NCI-H128 (cell line): ENCODE measurements around the gene ZC3HAV1.
"Not testable (repeated sequence)": the region's sequence is repeated elsewhere in the genome, so short reads cannot be mapped to it uniquely, and the experiment has no call there.

Source experiments
- DNase-seq: peaks from one replicate; lab custom pipeline; 2025; ENCODE audit not compliant: unreplicated experiment; lab: John Stamatoyannopoulos, UW

The ZC3HAV1 gene

DNA sequence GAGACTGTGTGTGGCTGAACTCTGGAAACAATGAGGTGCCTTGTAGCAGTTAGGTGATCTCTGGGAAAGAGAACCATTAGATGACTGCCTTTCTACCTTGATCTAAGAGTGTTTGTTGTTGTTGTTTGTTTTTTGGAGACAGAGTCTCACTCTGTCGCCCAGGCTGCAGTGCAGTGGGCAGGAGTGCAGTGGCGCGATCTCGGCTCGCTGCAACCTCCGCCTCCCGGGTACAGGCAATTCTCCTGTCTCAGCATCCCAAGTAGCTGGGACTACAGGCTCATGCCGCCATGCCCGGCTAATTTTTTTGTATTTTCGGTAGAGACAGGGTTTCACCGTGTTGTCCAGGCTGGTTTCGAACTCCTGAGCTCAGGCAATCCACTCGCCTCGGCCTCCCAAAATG lies 54.9 kb downstream of the ZC3HAV1 start:
- DNase-seq, result not testable (repeated sequence)

- no peak for DNase-seq
These were observed 55.4 kb downstream of the ZC3HAV1 start for GRCh38 chr7:139054101-139054500.

DNA sequence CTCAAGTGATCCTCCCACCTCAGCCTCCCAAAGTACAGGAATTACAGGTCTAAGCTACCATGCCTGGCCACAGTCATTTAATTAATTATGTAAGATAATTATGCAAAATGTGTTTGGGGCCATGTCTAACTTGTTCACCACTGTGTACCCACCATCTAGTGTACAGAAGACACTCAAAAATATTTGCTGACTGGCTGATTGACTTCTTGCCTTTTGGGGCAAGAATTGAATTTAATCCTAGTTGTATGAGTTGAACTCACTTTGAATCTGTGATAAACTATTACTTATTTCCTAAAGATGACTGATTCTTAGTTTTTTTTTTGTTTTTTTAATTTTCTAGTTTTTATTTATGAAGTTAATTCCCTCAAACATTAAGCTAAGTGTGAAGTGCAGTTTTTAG lies 57.9 kb downstream of the ZC3HAV1 start:
- no peak for DNase-seq

- no peak for DNase-seq
These were observed 59.6 kb downstream of the ZC3HAV1 start for GRCh38 chr7:139049936-139050335.

DNA sequence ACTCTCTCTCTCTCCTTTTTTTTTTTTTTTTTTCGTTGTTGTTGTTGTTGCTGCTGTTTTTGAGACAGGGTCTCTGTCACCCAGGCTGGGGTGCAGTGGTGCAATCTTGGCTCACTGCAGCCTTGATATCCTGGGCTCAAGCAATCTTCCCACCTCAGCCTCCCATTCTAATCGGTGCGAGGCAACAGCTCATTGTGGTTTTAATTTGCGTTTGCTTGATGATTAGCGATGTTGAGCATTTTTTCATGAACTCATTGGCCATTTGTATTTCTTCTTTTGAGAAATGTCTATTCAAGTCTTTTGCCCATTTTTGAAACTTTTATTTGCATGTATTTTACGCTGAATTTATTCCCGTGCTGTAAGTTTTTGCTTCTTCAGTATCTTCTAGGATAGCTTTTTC lies 60.4 kb downstream of the ZC3HAV1 start:
- no peak for DNase-seq

DNA sequence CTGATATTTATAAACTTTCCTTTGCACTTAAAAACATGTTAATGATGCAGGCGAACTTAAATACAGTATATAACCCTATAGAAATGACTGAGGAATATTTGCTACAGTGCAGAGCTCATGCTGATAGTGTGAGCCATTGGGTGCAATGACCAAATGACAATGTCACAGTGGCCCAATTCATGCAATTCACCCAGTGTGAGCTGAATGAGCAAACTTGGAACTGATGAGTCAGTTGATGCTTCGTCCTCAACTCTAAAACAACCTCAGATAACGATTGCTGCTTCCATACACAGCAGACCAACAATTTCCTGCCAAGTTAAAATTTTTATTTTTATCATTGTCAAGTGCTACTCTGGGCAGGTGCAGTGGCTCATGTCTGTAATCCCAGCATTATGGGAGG lies 61.5 kb downstream of the ZC3HAV1 start:
- DNase-seq, result no peak

- DNase-seq, result no peak
These were observed 63.4 kb downstream of the ZC3HAV1 start for GRCh38 chr7:139046143-139046542.

DNA sequence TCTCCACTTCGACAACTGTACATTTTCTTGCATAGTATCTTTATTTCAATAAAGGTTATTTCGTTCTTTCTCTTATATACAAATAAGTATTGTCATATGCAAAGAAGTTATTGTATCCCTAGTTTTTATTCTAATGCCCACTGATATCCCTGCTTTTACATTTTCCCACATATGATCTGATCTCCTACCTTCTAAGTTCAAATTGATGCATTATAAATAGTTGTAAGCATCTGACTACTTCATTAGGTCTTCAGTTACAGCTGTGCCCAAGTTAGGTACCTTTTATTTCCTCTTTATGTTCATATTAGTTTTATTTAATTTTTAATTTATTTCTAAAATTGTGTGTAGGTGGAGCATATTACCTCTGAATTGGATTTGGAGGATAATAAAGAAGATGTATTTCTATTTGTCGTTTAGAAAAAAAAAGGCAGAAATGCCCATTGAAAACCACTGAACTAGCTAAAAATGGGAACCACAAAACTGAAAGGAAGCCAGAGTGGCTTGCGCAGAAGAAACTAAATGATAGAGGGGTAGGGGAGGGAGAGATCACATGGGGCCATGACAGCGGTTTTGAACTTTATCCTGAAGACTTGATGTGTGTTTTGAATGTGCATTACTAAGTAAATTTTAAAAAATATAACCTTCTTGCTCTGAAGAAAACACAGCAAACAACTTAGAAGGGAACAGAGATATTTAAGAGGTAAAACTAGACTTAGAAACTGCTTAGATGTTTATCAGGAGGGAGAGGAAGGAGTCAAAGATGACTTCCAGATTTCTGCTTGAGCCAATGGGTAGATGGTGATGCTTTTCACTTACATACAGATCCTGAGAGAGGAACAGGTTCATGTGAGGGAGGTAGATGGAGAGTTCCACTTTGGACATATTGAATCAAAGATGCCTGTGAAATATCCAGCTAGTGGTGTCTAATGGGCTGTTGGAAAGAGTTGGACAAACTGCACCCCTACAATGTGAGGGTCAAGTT lies 64.4 kb downstream of the ZC3HAV1 start:
- no peak for DNase-seq

DNA sequence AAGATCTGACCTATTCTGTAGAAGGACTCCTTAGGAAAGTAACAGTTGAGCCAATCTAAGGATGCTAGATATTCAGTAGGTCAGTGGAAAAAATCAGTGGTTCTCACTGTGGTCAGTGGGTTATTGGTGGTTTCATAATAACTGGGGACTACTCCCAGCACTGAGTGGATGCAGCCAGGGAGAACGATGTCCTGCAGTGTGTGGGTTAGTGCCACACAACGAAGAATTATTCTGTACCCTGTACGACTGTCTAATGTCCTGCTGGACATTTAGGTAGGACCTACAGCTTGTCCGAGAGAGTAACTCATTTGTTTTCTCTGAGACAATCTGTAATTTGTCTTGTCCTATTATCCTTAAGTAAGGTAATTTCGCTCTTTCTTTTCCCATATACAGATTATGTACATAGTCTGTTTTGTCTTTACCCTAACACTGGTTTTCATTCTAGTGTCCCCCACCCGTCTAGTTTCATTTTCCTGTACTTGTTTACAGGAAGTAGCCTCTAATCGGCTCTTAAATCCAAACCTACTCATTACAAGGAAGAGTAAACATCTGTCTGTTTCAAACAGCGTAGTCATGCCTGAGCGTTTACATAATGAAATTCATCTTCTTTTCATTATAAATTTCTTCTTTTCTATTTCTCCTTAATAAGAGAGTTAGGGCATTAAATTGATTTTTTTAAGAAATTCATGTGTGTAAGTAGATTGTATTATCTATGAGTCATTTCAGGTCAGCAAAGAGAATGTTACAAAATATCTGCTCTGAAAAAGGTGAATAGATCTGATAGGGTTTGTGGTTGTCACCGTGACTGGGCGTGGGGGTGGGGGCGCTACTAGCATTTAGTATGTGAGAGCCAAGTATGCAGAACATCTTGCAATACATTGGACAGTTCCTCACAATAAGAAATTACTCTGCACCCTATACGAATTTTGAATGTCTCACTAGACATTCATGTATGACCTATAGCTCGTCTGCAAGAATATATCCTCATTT lies 65.4 kb downstream of the ZC3HAV1 start:
- DNase-seq, result no peak

- DNase-seq, result no peak
These were observed 68.0 kb downstream of the ZC3HAV1 start for GRCh38 chr7:139041378-139042085.

GRCh38 chr7:139038691-139039090 lies 70.8 kb downstream of the ZC3HAV1 start:
- no peak for DNase-seq

DNA sequence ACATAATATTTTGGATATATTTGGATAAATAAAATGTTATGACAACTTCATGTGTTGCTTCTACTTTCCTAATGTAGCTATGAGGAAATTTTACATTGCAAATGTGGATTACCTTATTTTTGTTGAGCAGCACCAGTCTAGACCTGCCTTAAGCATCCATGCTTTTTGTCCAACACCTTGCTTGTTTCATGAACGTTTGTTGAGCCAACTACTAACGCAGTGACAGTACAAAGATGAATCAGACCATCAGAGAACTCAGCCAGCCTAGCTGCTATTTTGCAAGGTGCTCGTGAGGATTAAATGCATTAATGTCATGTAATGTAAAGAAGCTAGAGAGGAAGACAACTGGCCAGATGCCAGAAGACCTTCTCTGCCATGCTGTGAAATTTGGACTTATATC lies 72.6 kb downstream of the ZC3HAV1 start:
- no peak for DNase-seq

DNA sequence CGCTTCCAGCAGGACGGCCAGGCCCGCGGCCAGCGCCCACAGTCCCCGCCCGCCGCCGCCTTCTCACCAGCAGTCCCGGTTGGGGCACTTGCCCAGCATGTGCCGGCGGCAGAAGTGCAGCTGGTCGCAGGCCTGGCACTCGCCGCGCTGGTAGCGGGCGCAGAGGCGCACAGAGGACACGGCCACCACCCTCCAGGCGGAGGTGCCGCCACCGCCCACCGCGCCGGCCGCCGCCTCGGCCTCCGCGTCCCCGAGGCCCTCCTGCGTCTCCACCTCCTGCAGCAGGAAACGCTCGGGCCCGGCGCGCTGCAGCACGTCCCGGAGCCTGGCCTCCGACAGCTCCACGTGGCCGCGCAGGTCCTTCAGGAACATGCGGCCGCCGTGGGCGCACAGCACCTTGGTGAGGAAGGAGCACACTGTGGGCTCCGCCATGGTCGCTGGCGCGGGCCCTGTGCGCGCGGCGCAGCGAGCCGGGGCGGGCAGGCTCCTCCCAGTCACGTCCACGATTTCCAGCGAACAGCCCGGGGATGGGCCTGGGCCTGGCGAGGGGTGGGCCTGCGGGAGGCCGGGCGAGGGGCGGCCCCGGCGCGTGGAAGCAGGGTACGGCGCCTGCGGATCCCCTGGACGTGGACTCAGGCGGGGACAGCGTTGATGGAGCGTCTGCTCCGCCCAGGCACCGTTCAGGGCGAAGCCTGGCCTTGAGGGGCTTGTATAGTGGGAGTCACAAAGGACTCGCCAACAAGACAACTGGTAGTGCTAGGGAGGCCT lies 73.8 kb downstream of the ZC3HAV1 start, which contains the start of gene ZC3HAV1L:
Gene ZC3HAV1L, minus strand, starts transcription at position 457 of the 768 bp plus-strand sequence. Its CDS starts 25 bp downstream, at position 432.
- no peak for DNase-seq

- no peak for DNase-seq
These were observed 74.5 kb downstream of the ZC3HAV1 start for GRCh38 chr7:139034855-139035585.

- DNase-seq, result no peak
These were observed 75.2 kb downstream of the ZC3HAV1 start for GRCh38 chr7:139034336-139034735.

GRCh38 chr7:139033346-139034114 lies 76.0 kb downstream of the ZC3HAV1 start:
- DNase-seq, result no peak

GRCh38 chr7:139032473-139032872 lies 77.0 kb downstream of the ZC3HAV1 start:
- no peak for DNase-seq

- DNase-seq, result no peak
These were observed 80.2 kb downstream of the ZC3HAV1 start for GRCh38 chr7:139029353-139029752.

DNA sequence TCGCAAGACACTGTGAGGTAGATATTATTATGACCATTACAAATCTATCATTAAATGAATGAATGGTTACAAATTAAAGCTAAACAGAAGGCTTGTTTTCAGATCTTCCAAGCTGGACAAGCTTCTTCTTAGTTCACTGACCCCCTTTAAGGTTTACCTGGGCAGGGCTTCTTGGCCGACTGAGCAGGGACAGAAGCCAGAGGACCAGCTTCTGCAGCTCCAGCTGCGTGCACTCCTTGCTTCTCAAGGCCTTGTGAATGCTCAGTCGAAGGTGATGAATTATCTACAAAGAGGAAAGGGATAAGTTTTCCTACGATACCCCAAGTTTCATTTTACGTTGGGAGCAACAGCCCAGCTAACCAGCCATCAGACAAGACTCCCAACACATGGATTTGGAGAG lies 83.0 kb downstream of the ZC3HAV1 start:
- no peak for DNase-seq
